OCI-LY3 (cell line): ENCODE results near the gene ARHGAP24.

Experiments used
- EZH2phosphoT487 ChIP-seq: fragments of 200-600 bp; shearing (Covaris generic); IDR thresholded peaks from 2 replicates; pipeline ENCODE4 v1.6.1; 2018; ENCODE audit warnings: antibody characterized with exemption, mixed run types, low read depth
- TF ChIP-seq, protein P1 (sequence below): fragments of 200-600, 300-600 bp; sonication (generic); IDR thresholded peaks from 2 replicates; pipeline ENCODE4 v1.5.1; 2014; ENCODE audit warnings: antibody characterized with exemption, low read length, low read depth

DNA sequence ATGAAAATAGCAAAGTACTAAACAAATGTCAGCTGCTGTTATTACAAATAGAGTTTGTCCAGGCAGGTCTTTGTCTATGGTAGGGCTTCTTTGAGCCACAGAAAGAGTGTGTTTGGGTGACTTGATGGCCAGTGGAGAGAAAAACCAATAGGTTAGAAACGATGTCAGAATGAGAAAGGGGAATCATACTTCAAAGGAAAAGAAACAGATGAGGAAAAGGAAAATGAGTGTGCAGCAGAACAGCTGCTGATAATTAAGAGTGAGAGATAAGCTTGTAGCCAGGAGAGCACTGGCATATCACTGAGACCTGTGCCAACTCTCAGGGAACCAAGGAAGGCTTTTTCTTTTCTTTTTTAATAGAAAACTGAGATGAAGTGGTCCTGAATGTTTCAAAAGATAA is 257.2 kb downstream of the ARHGAP24 start:
- TF ChIP-seq, protein P1, sequence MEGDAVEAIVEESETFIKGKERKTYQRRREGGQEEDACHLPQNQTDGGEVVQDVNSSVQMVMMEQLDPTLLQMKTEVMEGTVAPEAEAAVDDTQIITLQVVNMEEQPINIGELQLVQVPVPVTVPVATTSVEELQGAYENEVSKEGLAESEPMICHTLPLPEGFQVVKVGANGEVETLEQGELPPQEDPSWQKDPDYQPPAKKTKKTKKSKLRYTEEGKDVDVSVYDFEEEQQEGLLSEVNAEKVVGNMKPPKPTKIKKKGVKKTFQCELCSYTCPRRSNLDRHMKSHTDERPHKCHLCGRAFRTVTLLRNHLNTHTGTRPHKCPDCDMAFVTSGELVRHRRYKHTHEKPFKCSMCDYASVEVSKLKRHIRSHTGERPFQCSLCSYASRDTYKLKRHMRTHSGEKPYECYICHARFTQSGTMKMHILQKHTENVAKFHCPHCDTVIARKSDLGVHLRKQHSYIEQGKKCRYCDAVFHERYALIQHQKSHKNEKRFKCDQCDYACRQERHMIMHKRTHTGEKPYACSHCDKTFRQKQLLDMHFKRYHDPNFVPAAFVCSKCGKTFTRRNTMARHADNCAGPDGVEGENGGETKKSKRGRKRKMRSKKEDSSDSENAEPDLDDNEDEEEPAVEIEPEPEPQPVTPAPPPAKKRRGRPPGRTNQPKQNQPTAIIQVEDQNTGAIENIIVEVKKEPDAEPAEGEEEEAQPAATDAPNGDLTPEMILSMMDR = no peak
- no peak for TF ChIP-seq EZH2phosphoT487
